ENCODE data around the gene UPF1.

Gene UPF1

DNA sequence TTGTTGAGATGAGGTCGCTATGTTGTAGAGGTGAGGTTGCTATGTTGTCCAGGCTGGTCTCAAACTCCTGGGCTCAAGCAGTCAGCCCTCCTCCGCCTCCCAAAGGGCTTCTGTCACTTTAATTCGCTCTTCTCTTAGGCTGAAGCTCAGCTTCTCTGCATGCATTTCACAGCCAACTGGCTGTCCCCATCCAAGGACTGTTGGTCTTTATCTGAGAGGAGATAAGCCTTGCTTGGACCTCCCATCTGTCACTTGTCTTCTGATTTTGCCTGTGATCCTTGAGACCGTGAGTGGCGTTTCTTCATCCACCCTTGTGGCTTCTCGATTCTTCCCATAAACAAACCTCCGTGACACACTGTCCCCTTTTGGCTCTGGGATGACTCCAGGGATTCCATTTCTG is 39.8 kb downstream of the UPF1 start:
- H3K4me3 ChIP-seq (ENCODE audit: low read length): no peak overlapping the region
- DNase-seq (ENCODE audit: low read depth, low spot score): no peak
- WGBS (ENCODE audit: insufficient coverage, insufficient read length): no CpG with 5 or more reads among the region's 7 CpGs
- H3K27me3 ChIP-seq (ENCODE audit: control insufficient read depth, insufficient read depth, low read length): no peaks in the 10 kb centered on the region
- peaks cover 7% of the 10 kb centered on the region for H3K36me3 ChIP-seq (ENCODE audit: control insufficient read depth, insufficient read depth, low read length)
- 0 out of 2 replicates have a peak, but pooled peaks cover 3% of the 10 kb centered on the region for H3K4me1 ChIP-seq (ENCODE audit: control insufficient read depth, insufficient read depth, low read length)
- no peak overlapping the region for H3K27ac ChIP-seq (ENCODE audit: low read length)
- H3K9me3 ChIP-seq (ENCODE audit: control insufficient read depth, insufficient read depth, low read length): no peaks in the 10 kb centered on the region

DNA sequence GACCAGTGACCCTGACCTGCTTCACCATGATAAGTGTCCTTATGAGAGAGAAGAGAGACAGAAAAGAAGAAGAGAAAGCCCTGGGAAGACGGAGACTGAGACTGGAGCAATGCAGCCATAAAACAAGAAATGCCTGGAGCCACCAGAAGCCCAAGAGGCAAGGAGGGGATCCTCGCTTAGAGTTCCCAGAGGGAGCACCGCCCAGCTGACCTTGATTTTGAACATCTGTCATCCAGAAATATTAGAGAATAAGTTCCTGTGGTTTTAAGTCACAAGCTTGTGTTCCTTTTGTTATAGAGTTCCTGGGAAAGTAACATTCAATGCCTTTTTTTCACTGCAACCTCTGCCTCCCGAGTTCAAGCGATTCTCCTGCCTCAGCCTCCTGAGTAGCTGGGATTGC is 44.0 kb downstream of the UPF1 start:
- DNase-seq (ENCODE audit: low read depth, low spot score): no peak
- WGBS (ENCODE audit: insufficient coverage, insufficient read length): no CpG with 5 or more reads among the region's 5 CpGs
- no peak overlapping the region for H3K27ac ChIP-seq (ENCODE audit: low read length)
- H3K4me3 ChIP-seq (ENCODE audit: low read length): no peak overlapping the region
- no peaks in the 10 kb centered on the region for H3K9me3 ChIP-seq (ENCODE audit: control insufficient read depth, insufficient read depth, low read length)
- no peaks in the 10 kb centered on the region for H3K27me3 ChIP-seq (ENCODE audit: control insufficient read depth, insufficient read depth, low read length)
- 0 out of 2 replicates have a peak, but pooled peaks cover 1% of the 10 kb centered on the region for H3K4me1 ChIP-seq (ENCODE audit: control insufficient read depth, insufficient read depth, low read length)
- peaks cover 5% of the 10 kb centered on the region for H3K36me3 ChIP-seq (ENCODE audit: control insufficient read depth, insufficient read depth, low read length)

DNA sequence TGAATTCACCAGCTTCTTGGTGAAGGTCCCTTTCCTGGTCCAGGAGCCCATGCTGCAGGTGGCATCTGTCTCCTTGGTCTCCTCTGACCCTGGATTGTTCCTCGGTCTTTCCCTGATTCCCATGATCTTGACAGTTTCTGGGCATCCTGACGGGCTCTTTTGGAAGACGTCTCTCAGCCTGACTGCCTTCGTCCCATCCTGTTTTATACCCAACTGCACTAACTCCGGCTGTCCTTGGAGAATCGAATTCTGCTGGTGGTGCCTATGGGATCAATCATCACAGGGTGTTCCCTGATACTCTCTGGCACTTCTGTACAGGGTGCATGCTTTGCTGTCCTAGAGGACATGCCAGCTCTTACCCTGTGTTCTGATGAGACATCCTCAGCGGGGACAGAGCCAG is 45.1 kb downstream of the UPF1 start:
- Histone ChIP-seq H3K4me3 (ENCODE audit: low read length) (no peak overlapping the region), H3K27me3 (ENCODE audit: control insufficient read depth, insufficient read depth, low read length) (no peaks in the 10 kb centered on the region), H3K4me1 (ENCODE audit: control insufficient read depth, insufficient read depth, low read length) (no peaks in the 10 kb centered on the region), H3K27ac (ENCODE audit: low read length) (no peak overlapping the region), H3K9me3 (ENCODE audit: control insufficient read depth, insufficient read depth, low read length) (no peaks in the 10 kb centered on the region), H3K36me3 (ENCODE audit: control insufficient read depth, insufficient read depth, low read length) (peaks cover 5% of the 10 kb centered on the region)
- no CpG with 5 or more reads among the region's 7 CpGs for WGBS (ENCODE audit: insufficient coverage, insufficient read length)
- DNase-seq (ENCODE audit: low read depth, low spot score): no peak

DNA sequence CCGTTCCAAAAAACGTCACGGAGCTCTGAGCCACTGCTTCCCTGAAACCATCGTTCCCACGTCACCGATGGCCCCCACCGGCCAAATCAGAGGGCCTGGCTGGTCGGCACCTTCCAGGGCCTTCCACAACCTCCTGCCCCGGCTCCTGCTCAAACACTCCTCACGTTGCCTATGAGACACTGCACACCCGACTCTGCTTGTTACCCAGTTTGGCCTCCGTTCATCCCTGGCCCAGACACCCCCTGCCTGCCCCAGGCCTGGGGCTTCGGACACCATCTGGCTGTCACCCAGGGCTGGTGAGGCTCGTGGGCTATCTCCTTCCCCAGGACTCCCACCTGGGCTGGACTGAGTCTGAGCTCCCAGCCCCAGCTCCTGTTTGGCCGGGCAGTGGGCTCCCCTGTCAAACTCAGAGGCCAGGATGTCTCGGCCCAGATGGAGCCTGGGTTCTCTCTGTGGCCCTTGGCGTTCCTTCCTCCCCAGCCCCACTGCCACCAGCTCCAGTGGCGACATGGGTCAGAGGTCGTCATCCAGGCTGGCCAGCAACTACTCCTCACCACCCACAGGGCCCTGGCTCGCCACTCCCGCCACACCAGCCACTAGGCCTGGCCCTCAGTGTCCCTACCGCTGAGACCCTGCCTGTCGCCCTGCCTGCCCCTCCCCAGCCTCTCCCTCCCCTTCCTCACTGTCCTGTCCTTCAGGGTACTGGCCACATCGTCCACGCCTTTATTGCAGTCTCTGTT is 46.5 kb downstream of the UPF1 start:
- no peaks in the 10 kb centered on the region for H3K27me3 ChIP-seq (ENCODE audit: control insufficient read depth, insufficient read depth, low read length)
- H3K36me3 ChIP-seq (ENCODE audit: control insufficient read depth, insufficient read depth, low read length): peaks cover 5% of the 10 kb centered on the region
- H3K4me1 ChIP-seq (ENCODE audit: control insufficient read depth, insufficient read depth, low read length): no peaks in the 10 kb centered on the region
- no peak overlapping the region for H3K27ac ChIP-seq (ENCODE audit: low read length)
- H3K9me3 ChIP-seq (ENCODE audit: control insufficient read depth, insufficient read depth, low read length): no peaks in the 10 kb centered on the region
- DNase-seq (ENCODE audit: low read depth, low spot score): no peak
- H3K4me3 ChIP-seq (ENCODE audit: low read length): no peak overlapping the region
- WGBS (ENCODE audit: insufficient coverage, insufficient read length): no CpG with 5 or more reads among the region's 25 CpGs

DNA sequence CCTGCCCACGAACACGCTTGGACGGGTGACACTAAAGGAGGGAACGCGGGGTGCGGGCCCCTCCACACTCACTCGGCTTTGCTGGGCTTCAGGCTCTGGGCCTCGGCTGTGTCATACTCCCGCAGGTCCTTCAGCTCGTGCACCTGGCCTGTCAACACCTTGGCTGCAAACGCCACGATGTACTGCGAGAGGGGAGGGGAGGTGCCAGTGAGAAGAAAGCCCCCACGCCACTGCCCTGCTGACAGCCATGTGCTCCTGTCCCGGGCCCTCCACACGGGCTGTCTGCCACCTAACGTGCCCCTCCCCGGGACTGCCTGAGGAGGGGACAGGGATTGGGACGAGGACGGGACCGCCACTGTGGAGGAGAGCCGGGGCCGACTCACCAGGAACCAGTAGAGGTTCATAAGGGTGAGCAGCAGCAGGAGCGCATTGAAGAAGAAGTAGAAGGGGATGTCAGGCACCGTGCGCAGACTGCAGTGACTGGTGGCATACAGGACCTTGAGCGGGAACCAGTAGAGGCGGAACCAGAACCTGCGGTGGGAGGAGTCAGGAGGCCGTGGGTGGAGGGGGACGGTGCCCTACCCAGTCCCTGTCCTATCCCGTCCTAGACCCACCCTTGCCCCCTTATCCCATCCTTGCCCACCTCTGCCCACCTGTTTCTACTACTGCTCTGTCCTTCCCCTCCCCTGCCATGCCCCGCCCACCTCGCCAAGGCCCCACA is 47.3 kb downstream of the UPF1 start:
- Histone ChIP-seq H3K4me1 (ENCODE audit: control insufficient read depth, insufficient read depth, low read length) (no peaks in the 10 kb centered on the region), H3K4me3 (ENCODE audit: low read length) (no peak overlapping the region), H3K36me3 (ENCODE audit: control insufficient read depth, insufficient read depth, low read length) (peaks cover 5% of the 10 kb centered on the region), H3K27me3 (ENCODE audit: control insufficient read depth, insufficient read depth, low read length) (no peaks in the 10 kb centered on the region), H3K9me3 (ENCODE audit: control insufficient read depth, insufficient read depth, low read length) (no peaks in the 10 kb centered on the region), H3K27ac (ENCODE audit: low read length) (no peak overlapping the region)
- no CpG with 5 or more reads among the region's 34 CpGs for WGBS (ENCODE audit: insufficient coverage, insufficient read length)
- no peak for DNase-seq (ENCODE audit: low read depth, low spot score)

DNA sequence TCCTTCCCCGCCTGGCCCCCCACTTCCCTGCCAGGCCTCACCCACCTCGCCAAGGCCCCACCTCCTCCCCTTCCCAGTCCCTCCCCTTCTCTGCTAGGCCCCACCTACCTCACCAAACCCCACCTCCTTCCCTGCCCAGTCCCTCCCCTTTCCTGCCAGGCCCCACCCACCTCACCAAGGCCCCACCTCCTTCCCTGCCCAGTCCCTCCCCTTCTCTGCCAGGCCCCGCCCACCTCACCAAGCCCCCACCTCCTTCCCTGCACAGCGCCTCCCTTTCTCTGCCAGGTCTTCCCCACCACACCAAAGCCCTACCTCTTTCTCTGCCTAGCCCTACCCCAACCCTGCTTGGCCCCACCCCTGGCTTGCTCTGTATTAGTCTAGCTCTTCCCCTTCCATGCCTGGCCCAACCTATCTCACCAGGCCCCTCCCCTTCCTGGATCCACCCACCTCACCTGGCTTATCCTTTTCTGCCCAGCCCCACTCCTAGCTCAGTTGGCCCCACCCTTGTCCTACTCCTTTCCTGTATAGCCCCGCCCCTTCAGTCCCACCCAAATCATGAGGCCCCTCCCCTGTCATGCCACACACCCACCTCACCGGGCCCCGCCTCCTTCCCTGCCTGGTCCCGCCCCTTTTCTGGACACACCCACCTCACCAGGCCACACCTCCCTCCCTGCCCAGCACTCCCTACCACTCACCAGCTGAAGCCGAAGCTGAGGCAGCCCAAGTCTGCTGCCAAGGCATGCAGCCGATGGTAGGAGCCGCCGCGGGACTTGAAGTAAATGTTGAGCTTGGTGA is 48.0 kb downstream of the UPF1 start:
- Histone ChIP-seq H3K9me3 (ENCODE audit: control insufficient read depth, insufficient read depth, low read length) (no peaks in the 10 kb centered on the region), H3K27ac (ENCODE audit: low read length) (no peak overlapping the region), H3K4me3 (ENCODE audit: low read length) (no peak overlapping the region), H3K36me3 (ENCODE audit: control insufficient read depth, insufficient read depth, low read length) (peaks cover 5% of the 10 kb centered on the region), H3K4me1 (ENCODE audit: control insufficient read depth, insufficient read depth, low read length) (no peaks in the 10 kb centered on the region), H3K27me3 (ENCODE audit: control insufficient read depth, insufficient read depth, low read length) (no peaks in the 10 kb centered on the region)
- no CpG with 5 or more reads among the region's 13 CpGs for WGBS (ENCODE audit: insufficient coverage, insufficient read length)
- DNase-seq (ENCODE audit: low read depth, low spot score): no peak

DNA sequence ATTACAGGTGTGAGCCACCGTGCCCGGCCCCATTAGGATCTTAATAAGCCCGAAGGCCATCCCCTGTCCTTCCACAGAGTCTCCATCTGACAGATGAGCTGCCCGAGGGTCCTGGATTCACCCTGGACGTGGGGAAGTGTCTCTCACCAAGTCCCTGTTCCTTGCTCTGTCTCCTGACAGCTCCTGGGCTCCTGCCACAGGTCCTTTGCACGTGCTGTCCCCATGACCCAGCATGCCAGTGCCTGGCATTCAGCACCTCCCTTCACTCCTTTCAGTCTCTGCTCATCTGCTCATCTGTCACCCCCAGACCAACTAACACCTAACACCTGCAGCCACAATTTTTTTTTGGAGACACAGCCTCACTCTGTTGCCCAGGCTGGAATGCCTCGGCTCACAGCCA is 49.7 kb downstream of the UPF1 start:
- Histone ChIP-seq H3K4me3 (ENCODE audit: low read length) (no peak overlapping the region), H3K27me3 (ENCODE audit: control insufficient read depth, insufficient read depth, low read length) (no peaks in the 10 kb centered on the region), H3K4me1 (ENCODE audit: control insufficient read depth, insufficient read depth, low read length) (no peaks in the 10 kb centered on the region), H3K9me3 (ENCODE audit: control insufficient read depth, insufficient read depth, low read length) (no peaks in the 10 kb centered on the region), H3K27ac (ENCODE audit: low read length) (no peak overlapping the region), H3K36me3 (ENCODE audit: control insufficient read depth, insufficient read depth, low read length) (peaks cover 5% of the 10 kb centered on the region)
- WGBS (ENCODE audit: insufficient coverage, insufficient read length): no CpG with 5 or more reads among the region's 7 CpGs
- DNase-seq (ENCODE audit: low read depth, low spot score): no peak

DNA sequence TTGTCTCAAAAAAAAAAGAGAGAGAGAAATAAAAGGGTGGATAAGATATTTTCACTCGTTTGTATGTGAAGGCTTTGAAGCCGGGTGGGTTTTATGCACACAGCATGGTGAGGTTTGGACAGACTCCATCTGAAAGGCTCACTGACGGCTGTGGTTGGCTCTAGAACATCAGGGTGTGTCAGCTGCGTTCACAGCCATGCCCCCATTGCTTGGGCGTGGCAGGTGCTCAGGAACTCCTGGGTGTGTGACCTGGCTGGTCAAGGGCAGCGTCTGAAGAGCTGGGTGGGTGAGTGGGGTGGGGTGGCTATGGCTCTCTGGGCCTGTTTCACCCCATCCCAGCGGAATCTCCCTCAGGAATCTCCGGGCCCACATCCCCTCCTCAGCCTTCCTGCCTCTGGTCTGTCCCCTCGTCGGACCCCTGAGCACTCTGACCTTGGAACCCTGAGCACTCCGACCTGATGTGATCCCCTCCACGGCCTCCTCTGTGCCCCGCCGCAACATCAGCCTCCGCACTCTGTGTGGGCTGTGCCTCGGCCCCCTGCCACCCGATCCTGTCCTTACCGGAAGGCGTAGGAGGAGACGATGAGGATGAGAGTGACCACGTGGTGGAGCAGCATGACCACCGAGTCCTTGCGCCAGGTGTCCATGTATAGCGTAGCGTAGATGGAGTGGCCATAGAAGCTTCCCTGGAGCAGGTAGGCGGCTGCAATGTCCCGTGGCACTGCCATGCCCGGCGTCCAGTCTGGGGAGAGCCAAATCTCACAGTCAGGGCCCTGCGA is 52.0 kb downstream of the UPF1 start:
- no peaks in the 10 kb centered on the region for H3K27me3 ChIP-seq (ENCODE audit: control insufficient read depth, insufficient read depth, low read length)
- peaks cover 6% of the 10 kb centered on the region for H3K36me3 ChIP-seq (ENCODE audit: control insufficient read depth, insufficient read depth, low read length)
- DNase-seq (ENCODE audit: low read depth, low spot score): no peak
- WGBS (ENCODE audit: insufficient coverage, insufficient read length): no CpG with 5 or more reads among the region's 30 CpGs
- no peaks in the 10 kb centered on the region for H3K4me1 ChIP-seq (ENCODE audit: control insufficient read depth, insufficient read depth, low read length)
- no peaks in the 10 kb centered on the region for H3K9me3 ChIP-seq (ENCODE audit: control insufficient read depth, insufficient read depth, low read length)
- H3K27ac ChIP-seq (ENCODE audit: low read length): no peak overlapping the region
- no peak overlapping the region for H3K4me3 ChIP-seq (ENCODE audit: low read length)

DNA sequence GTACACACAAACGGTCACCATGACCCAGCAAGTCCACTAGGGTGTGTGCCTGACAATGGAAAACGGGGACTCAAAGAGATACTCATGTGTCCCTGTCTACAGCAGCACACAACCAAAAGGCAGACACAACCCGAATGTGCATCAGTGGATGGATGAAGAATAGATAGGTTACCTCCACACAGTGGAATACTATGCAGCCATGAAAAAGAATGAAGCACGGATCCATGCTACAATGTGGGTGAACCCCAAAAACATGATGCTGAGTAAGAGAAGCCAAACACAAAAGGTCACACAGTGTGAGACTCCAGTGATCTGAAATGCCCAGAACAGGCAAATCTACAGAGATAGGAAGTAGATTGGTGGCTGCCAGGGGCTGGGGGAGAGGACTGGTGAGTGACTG is 55.2 kb downstream of the UPF1 start:
- Histone ChIP-seq H3K4me3 (ENCODE audit: low read length) (no peak overlapping the region), H3K9me3 (ENCODE audit: control insufficient read depth, insufficient read depth, low read length) (no peaks in the 10 kb centered on the region), H3K4me1 (ENCODE audit: control insufficient read depth, insufficient read depth, low read length) (no peaks in the 10 kb centered on the region), H3K27me3 (ENCODE audit: control insufficient read depth, insufficient read depth, low read length) (no peaks in the 10 kb centered on the region), H3K27ac (ENCODE audit: low read length) (no peak overlapping the region), H3K36me3 (ENCODE audit: control insufficient read depth, insufficient read depth, low read length) (0 out of 2 replicates have a peak, but pooled peaks cover 3% of the 10 kb centered on the region)
- DNase-seq (ENCODE audit: low read depth, low spot score): no peak
- WGBS (ENCODE audit: insufficient coverage, insufficient read length): no CpG with 5 or more reads among the region's 4 CpGs

Data from iPS DF 6.9 (cell line).